Mucosa of descending colon (tissue), 3 donors: Measurements from ENCODE around the gene ERH. TPM values are rescaled to one million over a fixed set of nuclear protein-coding genes. Genes with fewer than 3 reads are reported as not detected.
A peak's percentile ranks its signal among the peaks of the same experiment; 100 is the strongest.

Experiments used
- ATAC-seq: fragments of 200-7000 bp; cut with Tn5 transposase; one replicate; pipeline ENCODE4 v1.9.1; 2020; ENCODE audit warnings: mild to moderate bottlenecking, moderate library complexity
- DNase-seq, 3 donors: peaks; one replicate each; pipeline ENCODE4 v3.0.0-alpha.2; 2020
- H3K36me3 ChIP-seq: fragments of 200-600 bp; one replicate; pipeline ENCODE4 v1.8.0; 2021; ENCODE audit warnings: low read depth, mild to moderate bottlenecking
- H3K4me1 ChIP-seq: fragments of 200-600 bp; one replicate; pipeline ENCODE4 v1.8.0; 2021; ENCODE audit warnings: low read depth, mild to moderate bottlenecking
- H3K4me3 ChIP-seq: fragments of 200-600 bp; one replicate; pipeline ENCODE4 v1.8.0; 2021; ENCODE audit warnings: mild to moderate bottlenecking
- H3K9me3 ChIP-seq: fragments of 200-600 bp; one replicate; pipeline ENCODE4 v1.8.0; 2021; ENCODE audit warnings: mild to moderate bottlenecking
- intact Hi-C, 2 donors: fragments of 100-400 bp; cut with DNase I in 1 of 2; cut with micrococcal nuclease in 1 of 2; formaldehyde crosslinking; loops; one replicate each; pipeline versions ENCODE4 v1.11.0 to v1.11.1; 2022; cut with DNase I, micrococcal nuclease
- total RNA-seq, 3 donors: library from RNA; stranded (reverse); fragmentation: NEBNext Ultra II Directional in 2 of 3; extraction: Animal tissue kit (Norgen Biotek cat#: 25700) in 2 of 3; gene quantifications; one replicate each; pipeline versions ENCODE4 v1.2.1 to v1.2.4, GENCODE V29; 2021 to 2023
- TF ChIP-seq, protein P1 (sequence below): fragments of 200-600 bp; IDR thresholded peaks from one replicate; pipeline ENCODE4 v1.8.0; 2022; ENCODE audit warnings: antibody characterized with exemption, mild to moderate bottlenecking
- donor health status: DM: no; HTN: no; CAD: no; lungs with moderate emphysema.
- donor health status: DM: no; HTN: no; CAD: no.
- donor health status: DM: no; HTN: yes; CAD: no.

Gene ERH
- total RNA-seq, 3 donors from 2014 or later, result 107 to 144 (median 125) TPM

DNA sequence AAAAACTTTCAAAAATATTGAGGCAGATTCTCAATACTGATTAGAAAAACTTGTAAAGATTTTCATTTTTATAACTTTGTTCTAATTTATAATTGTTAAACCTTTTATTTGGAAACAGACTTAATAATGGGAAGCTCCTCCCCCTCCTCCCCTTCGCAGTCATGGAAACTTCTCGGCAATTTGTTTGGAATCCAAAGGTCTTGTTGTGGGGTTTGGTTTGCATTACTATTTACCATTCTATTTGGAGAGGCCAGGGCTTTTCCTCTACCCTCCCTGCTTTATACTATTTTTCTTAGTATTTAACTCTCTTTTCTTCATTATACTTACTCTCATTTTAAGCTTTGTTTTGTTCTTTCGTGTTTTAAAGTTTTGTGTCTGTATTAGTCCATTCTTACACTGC is 6.4 kb upstream of the ERH start:
- TF ChIP-seq, protein P1, sequence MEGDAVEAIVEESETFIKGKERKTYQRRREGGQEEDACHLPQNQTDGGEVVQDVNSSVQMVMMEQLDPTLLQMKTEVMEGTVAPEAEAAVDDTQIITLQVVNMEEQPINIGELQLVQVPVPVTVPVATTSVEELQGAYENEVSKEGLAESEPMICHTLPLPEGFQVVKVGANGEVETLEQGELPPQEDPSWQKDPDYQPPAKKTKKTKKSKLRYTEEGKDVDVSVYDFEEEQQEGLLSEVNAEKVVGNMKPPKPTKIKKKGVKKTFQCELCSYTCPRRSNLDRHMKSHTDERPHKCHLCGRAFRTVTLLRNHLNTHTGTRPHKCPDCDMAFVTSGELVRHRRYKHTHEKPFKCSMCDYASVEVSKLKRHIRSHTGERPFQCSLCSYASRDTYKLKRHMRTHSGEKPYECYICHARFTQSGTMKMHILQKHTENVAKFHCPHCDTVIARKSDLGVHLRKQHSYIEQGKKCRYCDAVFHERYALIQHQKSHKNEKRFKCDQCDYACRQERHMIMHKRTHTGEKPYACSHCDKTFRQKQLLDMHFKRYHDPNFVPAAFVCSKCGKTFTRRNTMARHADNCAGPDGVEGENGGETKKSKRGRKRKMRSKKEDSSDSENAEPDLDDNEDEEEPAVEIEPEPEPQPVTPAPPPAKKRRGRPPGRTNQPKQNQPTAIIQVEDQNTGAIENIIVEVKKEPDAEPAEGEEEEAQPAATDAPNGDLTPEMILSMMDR, result no peak
- DNase-seq (no peak), ATAC-seq (no peak)
- Histone ChIP-seq H3K9me3 (no peaks in the 10 kb centered on the region), H3K4me1 (peaks cover 17% of the 10 kb centered on the region), H3K4me3 (no peak overlapping the region), H3K36me3 (no peaks in the 10 kb centered on the region)
- intact Hi-C loops, result no loop called here

DNA sequence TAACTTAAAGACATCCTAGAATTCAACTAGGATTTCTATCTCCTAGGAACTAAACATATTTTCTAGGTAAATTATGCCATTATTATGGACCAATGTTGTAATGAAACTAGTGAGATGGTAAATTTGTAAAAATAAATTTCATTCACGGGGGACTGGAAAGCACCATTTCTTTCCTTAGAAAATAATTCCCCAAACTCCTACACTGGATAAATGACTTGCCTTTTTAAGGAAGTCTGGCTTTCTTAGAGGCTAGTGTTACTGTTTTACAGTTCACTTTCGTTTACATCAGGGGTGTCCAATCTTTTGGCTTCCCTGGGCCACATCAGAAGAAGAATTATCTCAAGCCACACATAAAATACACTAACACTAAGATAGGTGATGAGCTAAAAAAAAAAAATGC is 3.7 kb upstream of the ERH start:
- Histone ChIP-seq H3K4me3 (no peak overlapping the region), H3K36me3 (no peaks in the 10 kb centered on the region), H3K4me1 (peaks cover 25% of the 10 kb centered on the region), H3K9me3 (no peaks in the 10 kb centered on the region)
- intact Hi-C loops, result no loop called here
- ATAC-seq (no peak), DNase-seq (no peak)
- TF ChIP-seq, protein P1, result no peak

DNA sequence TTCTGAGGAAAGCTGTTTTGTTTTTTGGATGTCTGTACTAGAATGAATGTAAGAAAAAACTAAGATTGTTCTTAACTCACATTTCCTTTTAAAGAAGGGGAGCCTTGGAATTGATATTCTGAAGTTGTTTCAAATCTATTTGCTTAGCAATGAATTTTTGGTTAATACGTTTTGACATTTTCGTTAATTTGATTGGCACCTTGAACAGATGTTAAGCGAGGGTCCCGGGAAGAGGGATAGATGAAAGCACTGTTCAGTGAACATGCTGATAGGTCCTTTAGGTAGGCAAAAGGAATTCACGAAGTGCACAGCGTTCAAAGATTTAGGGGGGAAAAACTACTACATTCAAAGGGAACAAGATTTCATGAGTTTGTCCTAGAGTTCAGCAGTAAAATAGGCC is 2.1 kb upstream of the ERH start:
- TF ChIP-seq, protein P1, result no peak
- Histone ChIP-seq H3K4me3 (no peak overlapping the region), H3K9me3 (no peaks in the 10 kb centered on the region), H3K4me1 (peaks cover 27% of the 10 kb centered on the region), H3K36me3 (peaks cover 6% of the 10 kb centered on the region)
- ATAC-seq (no peak), DNase-seq (no peak)
- intact Hi-C loops, result no loop called here

DNA sequence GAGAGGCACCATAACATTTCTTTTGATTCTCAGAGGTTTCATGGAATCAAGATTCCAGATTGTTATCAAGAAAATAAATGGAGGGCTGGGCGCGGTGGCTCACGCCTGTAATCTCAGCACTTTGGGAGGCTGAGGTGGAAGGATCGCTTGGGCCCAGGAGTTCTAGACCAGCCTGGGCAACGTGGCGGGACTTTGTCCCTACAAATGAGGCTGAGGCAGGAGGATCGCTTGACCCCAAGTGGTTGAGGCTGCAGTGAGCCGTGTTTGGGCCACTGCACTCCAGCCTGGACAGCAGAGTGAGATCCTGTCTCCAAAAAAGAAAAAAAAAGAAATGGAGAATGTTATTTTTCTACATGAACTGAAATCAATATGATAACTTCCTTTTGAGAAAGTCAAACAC is 1.7 kb upstream of the ERH start:
- TF ChIP-seq, protein P1, result no peak
- ATAC-seq, result no peak
- intact Hi-C loops, result no loop called here
- Histone ChIP-seq H3K9me3 (no peaks in the 10 kb centered on the region), H3K4me3 (no peak overlapping the region), H3K36me3 (peaks cover 6% of the 10 kb centered on the region), H3K4me1 (peaks cover 27% of the 10 kb centered on the region)
- no peak for DNase-seq

DNA sequence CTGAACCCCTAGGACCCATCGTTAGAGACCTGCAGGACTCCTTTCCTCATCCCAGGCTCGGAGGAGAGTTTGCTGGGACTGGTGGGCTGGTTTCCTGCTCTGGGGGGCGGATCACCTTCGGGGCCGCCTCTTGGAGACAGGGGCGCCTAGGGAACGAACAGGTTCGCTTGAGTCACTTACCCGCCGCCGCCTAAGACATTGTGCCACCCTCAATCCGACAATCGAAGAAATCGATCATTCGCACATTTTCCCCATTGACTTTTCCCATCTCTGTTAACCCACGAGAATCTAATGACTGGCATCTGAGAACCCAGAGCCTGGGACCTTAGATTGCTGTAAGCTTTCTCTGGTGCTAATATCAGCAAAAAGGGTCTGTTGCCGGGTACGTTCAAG is 715 bp upstream of the ERH start:
- peaks cover 27% of the 10 kb centered on the region for H3K4me1 ChIP-seq
- peak; percentile 4 for ATAC-seq
- TF ChIP-seq, protein P1, result no peak
- peak overlapping the region; percentile 62 for H3K4me3 ChIP-seq
- H3K36me3 ChIP-seq, result peaks cover 6% of the 10 kb centered on the region
- H3K9me3 ChIP-seq, result no peaks in the 10 kb centered on the region
- DNase-seq, result peak in 1 of 3 donors; percentile 5
- intact Hi-C loops, result no loop called here

DNA sequence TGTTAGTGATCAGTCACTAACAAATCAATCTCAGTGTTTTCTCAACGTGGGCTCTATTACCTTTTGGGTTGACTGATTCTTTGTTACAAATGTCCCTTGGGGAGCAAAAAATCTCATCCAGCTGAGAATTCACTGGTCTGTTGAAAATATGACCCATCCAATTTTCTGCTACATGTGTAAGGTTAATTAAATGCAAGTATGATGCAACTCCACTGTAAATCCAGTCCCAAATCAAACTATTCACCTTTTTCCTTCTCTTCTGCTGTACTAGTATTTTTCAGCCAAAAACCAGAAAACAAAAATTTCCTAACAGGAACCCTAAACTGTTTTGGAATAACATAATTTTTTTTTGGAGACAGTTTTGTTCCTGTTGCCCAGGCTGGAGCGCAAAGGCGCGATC is 2.2 kb downstream of the ERH start:
- TF ChIP-seq, protein P1, result no peak
- H3K4me1 ChIP-seq, result peaks cover 27% of the 10 kb centered on the region

More for the DNA sequence above, 2.2 kb downstream of the ERH start:
- Histone ChIP-seq H3K4me3 (no peak overlapping the region), H3K9me3 (no peaks in the 10 kb centered on the region), H3K36me3 (peaks cover 6% of the 10 kb centered on the region)
- ATAC-seq, result no peak
- intact Hi-C loops, result no loop called here
- DNase-seq, result no peak
